Body of pancreas (tissue), 4 donors: ENCODE measurements around the gene DCHS2. TPM values are rescaled to one million over a fixed set of nuclear protein-coding genes. Genes with fewer than 3 reads are reported as not detected.

ENCODE experiments used
- ATAC-seq: fragments of 150-250 bp; one replicate; pipeline ENCODE4 v1.9.1; 2016
- DNase-seq, 4 donors: peaks; one replicate each; pipeline ENCODE4 v3.0.0-alpha.2; 2019
- H3K27ac ChIP-seq, 4 donors: fragments of 200-600 bp; sonication (generic); 1 replicate in 3 of 4; 2 replicates in 1 of 4; pipeline versions ENCODE4 v1.5.1 to v1.6.1; 2016 to 2019; ENCODE audit warnings: mild to moderate bottlenecking in 1 of 4, mixed read lengths in 1 of 4, moderate library complexity in 1 of 4
- H3K27me3 ChIP-seq, 2 donors: fragments of 200-600 bp; sonication (generic); one replicate each; pipeline ENCODE4 v1.6.0; 2016; ENCODE audit warnings: mild to moderate bottlenecking in 1 of 2
- H3K36me3 ChIP-seq, 2 donors: fragments of 200-600 bp; sonication (generic); replicated peaks in 1 of 2; 2 replicates each; pipeline ENCODE4 v1.5.1; 2016; ENCODE audit warnings: low read depth in 2 of 2; ENCODE audit not compliant: insufficient read depth in 1 of 2
- H3K4me1 ChIP-seq: fragments of 200-600 bp; sonication (generic); one replicate; pipeline ENCODE4 v1.6.0; 2016
- H3K4me3 ChIP-seq, 2 donors: fragments of 200-600 bp; sonication (generic); 1 replicate in 1 of 2; 2 replicates in 1 of 2; pipeline ENCODE4 v1.5.1; 2016 to 2019
- H3K9me3 ChIP-seq, 3 donors: fragments of 200-600 bp; sonication (generic); 1 replicate in 2 of 3; 2 replicates in 1 of 3; pipeline ENCODE4 v1.5.1; 2016
- CTCF ChIP-seq, 7 experiments: fragments of 450-650 bp in 4 of 7; fragments of 200-600 bp in 3 of 7; sonication (generic) in 3 of 7; IDR thresholded peaks; one replicate each; pipeline ENCODE4 v1.5.1; 2016 to 2019; ENCODE audit warnings: antibody characterized with exemption in 7 of 7
- POLR2A ChIP-seq, 3 donors: fragments of 450-650 bp; IDR thresholded peaks; one replicate each; pipeline ENCODE4 v1.6.1; 2016; ENCODE audit warnings: antibody characterized with exemption in 3 of 3, mild to moderate bottlenecking in 2 of 3
- WGBS, 2 donors: methylation state at CpG; one replicate each; pipeline ENCODE4 v1.1.5; 2017; 5-methylcytosine and 5-hydroxymethylcytosine counted together
- intact Hi-C: fragments of 100-400 bp; cut with DNase I; formaldehyde crosslinking; loops from one replicate; pipeline ENCODE4 v1.15.1; 2023
- total RNA-seq, 2 donors: library from RNA; depleted of rRNA; stranded (reverse); fragments of >200 nt; gene quantifications; one replicate each; pipeline ENCODE4 v1.1.0, GENCODE V29; 2016

DCHS2 gene
- total RNA-seq, 2 donors from 2014 or later = 0.33 to 0.78 TPM

GRCh38 chr4:154473497-154473896 lies 18.1 kb downstream of the DCHS2 start:
- Histone ChIP-seq H3K4me1 (no peaks in the 10 kb centered on the region), H3K9me3 (no peaks in the 10 kb centered on the region), H3K27me3 (no peaks in the 10 kb centered on the region), H3K27ac (no peak overlapping the region), H3K4me3 (no peak overlapping the region), H3K36me3 (no peaks in the 10 kb centered on the region)
- intact Hi-C loops = no loop called here
- DNase-seq (no peak), ATAC-seq (no peak)
- WGBS, 2 donors = 72 to 74% methylated on average over 6 of the region's 6 CpGs
- TF ChIP-seq POLR2A (IDR thresholded peaks at IDR 0.05) (no peak), CTCF (IDR thresholded peaks at IDR 0.05) (no peak)

GRCh38 chr4:154472858-154473257 lies 18.7 kb downstream of the DCHS2 start:
- intact Hi-C loops = no loop called here
- no peak overlapping the region for H3K27ac ChIP-seq
- H3K4me1 ChIP-seq = no peaks in the 10 kb centered on the region
- H3K4me3 ChIP-seq = no peak overlapping the region
- no peaks in the 10 kb centered on the region for H3K36me3 ChIP-seq
- no peaks in the 10 kb centered on the region for H3K9me3 ChIP-seq
- ATAC-seq (no peak), DNase-seq (no peak)
- no peak for TF ChIP-seq POLR2A (IDR thresholded peaks at IDR 0.05)
- no peak for TF ChIP-seq CTCF (IDR thresholded peaks at IDR 0.05)
- no peaks in the 10 kb centered on the region for H3K27me3 ChIP-seq
- 67 to 80% methylated on average over 1 of the region's 1 CpG for WGBS, 2 donors

GRCh38 chr4:154471526-154472331 lies 19.9 kb downstream of the DCHS2 start:
- DNase-seq (no peak), ATAC-seq (no peak)
- intact Hi-C loops = no loop called here
- Histone ChIP-seq H3K4me1 (no peaks in the 10 kb centered on the region), H3K27me3 (no peaks in the 10 kb centered on the region), H3K4me3 (no peak overlapping the region), H3K27ac (no peak overlapping the region), H3K9me3 (no peaks in the 10 kb centered on the region), H3K36me3 (no peaks in the 10 kb centered on the region)
- 39 to 47% methylated on average over 4 of the region's 4 CpGs for WGBS, 2 donors
- TF ChIP-seq POLR2A (IDR thresholded peaks at IDR 0.05) (no peak), CTCF (IDR thresholded peaks at IDR 0.05) (no peak)

- H3K27me3 ChIP-seq = no peaks in the 10 kb centered on the region
- intact Hi-C loops = no loop called here
- 47 to 67% methylated on average over 2 of the region's 2 CpGs for WGBS, 2 donors
- no peak overlapping the region for H3K27ac ChIP-seq
- no peak for DNase-seq
- H3K9me3 ChIP-seq = no peaks in the 10 kb centered on the region
- no peak overlapping the region for H3K4me3 ChIP-seq
- no peak for ATAC-seq
- no peaks in the 10 kb centered on the region for H3K36me3 ChIP-seq
- no peaks in the 10 kb centered on the region for H3K4me1 ChIP-seq
- TF ChIP-seq POLR2A (IDR thresholded peaks at IDR 0.05) = no peak
- no peak for TF ChIP-seq CTCF (IDR thresholded peaks at IDR 0.05)
Measured at GRCh38 chr4:154471032-154471431, 20.6 kb downstream of the DCHS2 start.

GRCh38 chr4:154467886-154468285 lies 23.7 kb downstream of the DCHS2 start:
- Histone ChIP-seq H3K27me3 (no peaks in the 10 kb centered on the region), H3K4me3 (no peak overlapping the region), H3K4me1 (no peaks in the 10 kb centered on the region), H3K36me3 (no peaks in the 10 kb centered on the region), H3K27ac (no peak overlapping the region), H3K9me3 (no peaks in the 10 kb centered on the region)
- TF ChIP-seq POLR2A (IDR thresholded peaks at IDR 0.05) = no peak
- TF ChIP-seq CTCF (IDR thresholded peaks at IDR 0.05) = no peak
- DNase-seq (no peak), ATAC-seq (no peak)
- 68 to 72% methylated on average over 1 of the region's 1 CpG for WGBS, 2 donors
- intact Hi-C loops = no loop called here
